Uterus (tissue), 2 donors: ENCODE results near the gene AGBL4.

Source experiments
- CTCF ChIP-seq, 4 experiments: fragments of 200-600 bp in 2 of 4; fragments of 450-650 bp in 2 of 4; sonication (generic) in 2 of 4; IDR thresholded peaks; one replicate each; pipeline ENCODE4 v1.5.1; 2016 to 2019; ENCODE audit warnings: antibody characterized with exemption in 4 of 4, mild to moderate bottlenecking in 2 of 4, moderate library complexity in 1 of 4
- POLR2A ChIP-seq, 2 donors: fragments of 450-650 bp; IDR thresholded peaks; one replicate each; pipeline ENCODE4 v1.6.1; 2016; ENCODE audit warnings: antibody characterized with exemption in 2 of 2, mild to moderate bottlenecking in 1 of 2, moderate library complexity in 1 of 2

DNA sequence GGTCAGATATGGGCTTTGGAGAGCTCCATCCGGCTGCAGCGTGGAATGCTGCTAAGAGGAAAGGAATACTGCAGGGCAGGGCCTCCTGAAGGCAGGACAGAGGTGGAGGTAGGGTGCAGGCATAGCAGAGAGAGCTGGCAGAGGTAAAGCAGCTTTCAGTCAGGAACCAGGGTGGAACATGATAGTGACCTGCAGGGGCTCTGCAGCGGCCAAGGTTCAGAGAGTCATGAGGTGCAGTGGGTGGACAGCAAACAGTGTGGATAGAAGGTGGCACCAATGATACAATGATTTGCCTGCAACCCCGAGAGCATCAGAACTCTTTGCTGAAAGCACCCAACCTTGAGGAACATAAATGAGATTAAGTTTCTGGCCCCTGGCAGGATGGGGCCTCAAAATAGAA lies 1366.3 kb downstream of the AGBL4 start:
- TF ChIP-seq CTCF (IDR thresholded peaks at IDR 0.05) (no peak), POLR2A (IDR thresholded peaks at IDR 0.05) (no peak)
